HL-60/S4 treated with retinoic acid at 250 ng/mL for 4 days and 3 days (cell line): ENCODE data around the gene USH1C.

ENCODE experiments used
- in situ Hi-C: fragments of 300-500 bp; cut with MboI; formaldehyde crosslinking; loops from 2 replicates; pipeline ENCODE4 v1.7.0; 2022; ENCODE audit warnings: low sequenced_read_pairs

USH1C gene

GRCh38 chr11:17571431-17572358, 27.5 kb upstream of the USH1C start:
- in situ Hi-C loops, result no loop called here

DNA sequence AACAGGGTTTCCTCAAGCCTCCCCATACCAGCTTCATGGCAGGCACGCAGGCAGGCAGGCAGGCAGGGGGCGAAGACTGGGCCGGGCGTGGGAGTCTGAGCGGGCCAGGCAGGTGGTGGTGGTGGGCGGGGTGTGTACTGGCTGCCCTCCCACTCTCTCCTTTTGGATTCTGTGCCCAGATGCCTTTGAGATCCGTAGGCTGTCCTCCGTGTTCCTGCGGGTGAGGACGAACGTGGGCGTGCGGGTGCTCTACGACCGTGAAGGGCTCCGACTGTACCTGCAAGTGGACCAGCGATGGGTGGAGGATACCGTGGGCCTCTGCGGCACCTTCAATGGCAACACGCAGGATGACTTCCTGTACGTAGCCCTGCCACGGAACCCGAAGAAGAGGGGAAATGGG, 25.8 kb upstream of the USH1C start:
- in situ Hi-C loops, result no loop called here

GRCh38 chr11:17568944-17569343, 24.7 kb upstream of the USH1C start:
- in situ Hi-C loops, result no loop called here

GRCh38 chr11:17564687-17565042, 20.4 kb upstream of the USH1C start:
- in situ Hi-C loops, result no loop called here

- in situ Hi-C loops, result no loop called here
These were observed 19.9 kb upstream of the USH1C start for GRCh38 chr11:17563961-17564686.

DNA sequence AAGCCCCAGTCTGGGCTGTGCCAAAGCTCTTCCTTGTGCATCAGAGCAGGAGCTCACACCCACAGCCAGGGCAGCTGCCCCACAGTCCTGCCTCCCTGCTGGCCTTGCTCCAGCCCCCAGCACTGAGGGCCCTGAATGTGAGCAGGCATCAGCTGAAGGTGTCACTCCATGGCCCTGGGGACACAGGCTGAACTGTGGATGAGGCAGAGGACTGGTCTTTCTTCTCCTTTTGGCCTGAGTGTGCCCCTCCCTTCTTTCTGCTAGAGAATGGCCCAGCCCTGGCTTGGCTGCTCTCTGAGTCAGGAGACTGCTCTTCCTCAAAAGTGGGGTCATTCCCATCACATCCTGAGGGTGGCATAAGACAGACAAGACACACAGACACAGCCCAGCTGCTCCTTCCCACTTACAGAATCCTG, 19.0 kb upstream of the USH1C start:
- in situ Hi-C loops, result no loop called here

- in situ Hi-C loops, result no loop called here
These were observed 17.3 kb upstream of the USH1C start for GRCh38 chr11:17561526-17561925.

DNA sequence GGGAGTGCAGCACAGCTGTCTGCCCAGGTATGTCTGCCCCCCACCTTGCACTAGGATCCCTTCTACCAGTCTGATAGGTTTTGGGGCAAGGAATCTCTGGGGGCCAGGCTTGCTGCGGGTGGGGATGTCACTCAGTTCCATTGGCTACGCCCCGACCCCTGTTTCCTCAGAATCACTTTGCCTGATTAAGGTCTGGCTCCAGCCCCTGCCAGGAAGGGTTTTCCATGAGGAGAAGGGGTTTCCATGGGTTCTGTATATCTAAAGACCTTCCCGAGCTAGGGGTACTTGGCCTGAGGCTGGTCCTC, 16.8 kb upstream of the USH1C start:
- in situ Hi-C loops, result no loop called here

- in situ Hi-C loops, result no loop called here
These were observed 16.3 kb upstream of the USH1C start for GRCh38 chr11:17560281-17561110.

DNA sequence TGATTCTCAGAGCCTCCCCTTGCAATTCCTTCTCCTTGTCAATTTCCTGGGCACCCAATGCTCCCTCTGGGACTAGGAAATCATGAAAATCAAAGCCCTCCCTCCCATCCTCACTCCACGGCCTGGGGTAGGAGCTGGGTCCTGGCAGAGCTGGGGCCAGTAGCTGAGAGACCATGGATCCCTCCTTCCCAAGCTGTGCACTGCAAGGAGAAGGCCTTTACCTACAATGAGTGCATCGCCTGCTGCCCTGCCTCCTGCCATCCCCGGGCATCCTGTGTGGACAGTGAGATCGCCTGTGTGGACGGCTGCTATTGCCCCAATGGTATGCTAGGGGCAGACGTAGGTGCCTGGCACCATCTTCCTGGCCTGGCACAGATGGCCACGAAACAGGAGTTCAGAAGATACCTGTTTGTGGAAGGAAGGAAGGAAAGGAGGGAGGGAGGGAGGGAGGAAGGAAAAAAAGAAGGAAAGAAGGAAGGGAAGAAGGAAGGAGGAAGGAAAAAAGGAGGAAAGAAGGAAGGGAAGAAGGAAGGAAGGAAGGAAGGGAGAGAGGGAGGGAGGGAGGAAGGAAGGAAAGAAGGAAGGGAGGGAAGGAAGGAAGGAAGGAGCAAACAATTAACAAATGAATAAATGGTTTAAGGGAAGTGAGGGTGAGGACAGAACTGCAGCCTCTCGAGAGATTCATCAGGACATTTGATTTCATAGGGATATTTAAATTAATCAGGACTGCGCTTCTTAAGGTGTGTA, 15.3 kb upstream of the USH1C start:
- in situ Hi-C loops, result no loop called here

DNA sequence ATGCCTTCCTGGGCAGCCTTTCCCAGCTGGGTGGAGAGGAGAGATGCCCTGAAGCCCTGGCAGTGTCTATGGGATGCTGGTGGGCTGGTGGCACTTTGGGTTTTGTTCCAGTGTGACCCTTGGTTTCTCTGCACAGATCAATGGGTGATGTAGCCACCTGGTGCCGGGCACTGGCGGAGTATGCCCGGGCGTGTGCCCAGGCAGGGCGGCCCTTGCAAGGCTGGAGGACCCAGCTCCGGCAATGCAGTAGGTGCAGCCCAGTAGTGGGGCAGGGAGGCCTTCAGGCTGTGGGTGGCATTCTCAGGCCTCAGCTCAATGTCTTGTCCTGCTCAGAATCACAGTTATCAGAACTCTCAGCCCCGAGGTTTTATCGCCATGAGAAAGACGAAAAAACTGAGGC, 14.7 kb upstream of the USH1C start:
- in situ Hi-C loops, result no loop called here

- in situ Hi-C loops, result no loop called here
These were observed 14.0 kb upstream of the USH1C start for GRCh38 chr11:17558025-17558780.

GRCh38 chr11:17556999-17557398, 12.8 kb upstream of the USH1C start:
- in situ Hi-C loops, result no loop called here

DNA sequence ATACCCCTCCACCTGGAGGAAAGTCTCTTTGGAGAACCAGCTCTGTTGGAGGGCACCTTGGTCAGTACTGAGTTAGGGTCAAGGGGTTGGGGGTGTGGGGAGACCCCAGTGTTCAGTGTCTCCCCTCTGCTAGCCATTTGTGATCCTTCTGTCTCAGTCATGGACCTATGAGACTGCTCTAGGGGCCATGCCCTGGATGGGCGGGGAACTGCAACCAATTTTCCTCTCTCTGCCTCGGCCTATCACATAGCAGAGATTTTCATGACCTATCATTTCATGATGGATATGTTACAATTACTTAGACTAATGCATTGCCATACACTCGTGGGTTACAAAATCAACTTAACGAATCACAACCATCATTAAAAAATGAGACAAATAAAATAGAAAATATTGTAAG, 10.3 kb upstream of the USH1C start:
- in situ Hi-C loops, result no loop called here

- in situ Hi-C loops, result no loop called here
These were observed 9.0 kb upstream of the USH1C start for GRCh38 chr11:17553249-17553546.

GRCh38 chr11:17552392-17553248, 8.4 kb upstream of the USH1C start:
- in situ Hi-C loops, result no loop called here

DNA sequence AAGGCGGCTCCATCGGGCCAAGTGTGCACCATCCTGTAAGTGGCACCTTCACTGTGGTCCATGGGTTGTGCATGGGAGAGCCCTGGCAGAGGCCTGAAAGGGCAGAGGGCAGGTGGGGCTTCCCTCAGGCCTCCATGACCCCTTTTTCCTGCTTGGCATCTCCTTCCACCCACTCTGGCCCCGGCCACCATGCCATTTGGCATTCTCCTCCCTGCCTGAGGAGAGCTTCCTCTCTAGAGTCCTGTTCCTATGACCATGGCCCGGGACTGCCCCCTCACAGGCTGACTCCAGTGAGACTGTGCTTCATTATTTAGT, 7.8 kb upstream of the USH1C start:
- in situ Hi-C loops, result no loop called here

DNA sequence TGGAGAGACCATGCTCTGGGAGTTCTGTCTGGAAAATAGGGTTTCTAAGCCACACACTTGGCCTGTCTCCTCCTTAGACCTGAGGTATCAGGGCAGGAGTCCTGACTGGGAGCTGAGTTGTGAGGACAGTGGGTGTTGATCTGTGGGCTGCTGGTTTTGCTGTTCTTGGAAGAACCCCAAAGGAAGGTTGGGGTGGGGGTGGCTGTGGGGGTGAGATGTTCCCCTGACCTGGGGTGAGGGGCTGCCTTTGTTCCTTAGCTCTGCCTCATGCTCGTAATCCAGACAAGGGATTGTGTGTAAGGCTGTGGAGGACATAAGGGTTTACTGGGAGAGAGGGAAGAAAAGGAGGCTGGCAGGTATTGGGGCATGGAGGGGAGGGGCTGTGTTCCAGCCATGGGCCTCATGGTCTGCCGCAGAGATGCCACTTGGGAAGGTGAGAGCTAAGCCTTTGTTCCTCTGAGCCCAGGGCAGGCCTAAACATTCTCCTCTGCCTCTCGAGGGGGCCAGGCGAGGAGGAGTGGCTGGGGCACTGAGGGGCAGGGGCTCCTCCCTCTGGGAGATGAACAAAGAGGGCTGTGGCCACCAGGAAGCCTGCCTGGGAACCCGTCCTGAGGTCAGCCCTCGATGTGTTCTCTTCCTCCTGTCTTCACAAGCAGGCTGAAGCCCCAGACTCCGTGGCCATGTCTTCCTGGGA, 7.3 kb upstream of the USH1C start:
- in situ Hi-C loops, result no loop called here
